H1 (cell line): ENCODE measurements around the gene ADRA2A. TPM values are rescaled to one million over a fixed set of nuclear protein-coding genes. Genes with fewer than 3 reads are reported as not detected.

Source experiments
- CTCF ChIA-PET: fragments of 300-600 bp; sonication (Branson Sonifier 250); formaldehyde crosslinking; loops from one replicate; lab custom pipeline; 2021; ENCODE audit not compliant: partially characterized antibody; lab: Charles Lee
- POLR2A ChIA-PET: fragments of 300-600 bp; sonication (Branson Sonifier 250); formaldehyde crosslinking; loops from one replicate; lab custom pipeline; 2021; ENCODE audit warnings: inconsistent platforms; ENCODE audit not compliant: partially characterized antibody; lab: Charles Lee
- DNase-seq, 2 experiments: peaks; one replicate each; pipeline versions ENCODE4 v3.0.0 to v3.0.0-alpha.2; 2010 to 2022; ENCODE audit warnings: low spot score in 2 of 2, low read depth in 1 of 2, mixed read lengths in 1 of 2
- FAIRE-seq: peaks from 2 replicates; lab custom pipeline; 2011; peaks lifted over from hg19 to GRCh38; lab: Jason Lieb, UNC
- H2AFZ ChIP-seq: 2 replicates; pipeline ENCODE4 v1.8.1; 2012; ENCODE audit warnings: low read length, inconsistent platforms
- H2AK5ac ChIP-seq: 2 replicates; pipeline ENCODE4 v1.6.1; 2013; ENCODE audit warnings: low read depth, low read length
- H2BK120ac ChIP-seq: replicated peaks from 2 replicates; pipeline ENCODE3; 2013; ENCODE audit warnings: low read depth, low read length, inconsistent platforms
- H2BK12ac ChIP-seq: 2 replicates; pipeline ENCODE4 v1.6.1; 2013; ENCODE audit warnings: low read depth, low read length
- H2BK15ac ChIP-seq: 2 replicates; pipeline ENCODE4 v1.6.1; 2013; ENCODE audit warnings: low read length
- H2BK20ac ChIP-seq: 2 replicates; pipeline ENCODE4 v1.6.1; 2013; ENCODE audit warnings: low read length
- H2BK5ac ChIP-seq: 2 replicates; pipeline ENCODE4 v1.6.1; 2013; ENCODE audit warnings: low read depth, low read length
- H3K14ac ChIP-seq: 2 replicates; pipeline ENCODE4 v1.6.1; 2013; ENCODE audit warnings: inconsistent platforms; ENCODE audit not compliant: insufficient read length
- H3K18ac ChIP-seq: 2 replicates; pipeline ENCODE4 v1.6.1; 2013; ENCODE audit warnings: low read length; ENCODE audit errors: extremely low read depth
- H3K23ac ChIP-seq: 2 replicates; pipeline ENCODE4 v1.6.1; 2013; ENCODE audit warnings: inconsistent platforms; ENCODE audit not compliant: insufficient read length
- H3K23me2 ChIP-seq: 2 replicates; pipeline ENCODE4 v1.6.1; 2013; ENCODE audit warnings: low read depth, low read length
- H3K27ac ChIP-seq: 2 replicates; pipeline ENCODE4 v1.6.1; 2011; ENCODE audit warnings: low read depth, low read length, inconsistent platforms
- H3K27me3 ChIP-seq, 4 experiments: replicated peaks in 1 of 4; 1 replicate in 1 of 4; 2 replicates in 3 of 4; pipeline versions ENCODE4 v1.6.1 to v1.8.1; 2011 to 2013; ENCODE audit warnings: low read length in 3 of 4, mild to moderate bottlenecking in 3 of 4, inconsistent platforms in 2 of 4, mixed read lengths in 2 of 4, moderate library complexity in 1 of 4; ENCODE audit not compliant: control insufficient read depth in 3 of 4, insufficient read depth in 3 of 4; ENCODE audit errors: extremely low read depth in 1 of 4
- H3K36me3 ChIP-seq, 4 experiments: 2 replicates each; pipeline versions ENCODE4 v1.6.1 to v1.8.1; 2011 to 2013; ENCODE audit warnings: mild to moderate bottlenecking in 4 of 4, low read length in 3 of 4, moderate library complexity in 2 of 4, control low read depth in 1 of 4, inconsistent platforms in 1 of 4; ENCODE audit not compliant: insufficient read depth in 4 of 4, control insufficient read depth in 2 of 4
- H3K4ac ChIP-seq: replicated peaks from 2 replicates; pipeline ENCODE3; 2013; ENCODE audit warnings: low read length, low read depth, mixed read lengths, inconsistent platforms; ENCODE audit not compliant: insufficient read length
- H3K4me1 ChIP-seq, 4 experiments: replicated peaks in 1 of 4; 1 replicate in 1 of 4; 2 replicates in 3 of 4; pipeline versions ENCODE4 v1.6.1 to v1.8.1; 2011 to 2013; ENCODE audit warnings: low read length in 3 of 4, inconsistent platforms in 2 of 4, mixed read lengths in 1 of 4; ENCODE audit not compliant: insufficient read depth in 4 of 4, control insufficient read depth in 3 of 4
- H3K4me2 ChIP-seq, 2 experiments: 2 replicates each; pipeline versions ENCODE4 v1.6.1 to v1.8.1; 2011 to 2013; ENCODE audit warnings: low read depth in 2 of 2, low read length in 2 of 2, control low read depth in 1 of 2, inconsistent platforms in 1 of 2, mild to moderate bottlenecking in 1 of 2; ENCODE audit not compliant: insufficient read depth in 1 of 2
- H3K4me3 ChIP-seq, 4 experiments: fragments of 200-600, 300-600 bp in 1 of 4; sonication (generic), shearing (Covaris generic), sonication (Bioruptor Twin) in 1 of 4; 2 replicates each; pipeline versions ENCODE4 v1.5.1 to v1.8.1; 2011 to 2016; ENCODE audit warnings: low read length in 4 of 4, low read depth in 3 of 4, control low read depth in 2 of 4, inconsistent platforms in 2 of 4, mild to moderate bottlenecking in 2 of 4, mixed read lengths in 1 of 4, moderate library complexity in 1 of 4; ENCODE audit not compliant: insufficient read depth in 2 of 4; ENCODE audit errors: extremely low read depth in 1 of 4
- H3K56ac ChIP-seq: replicated peaks from 2 replicates; pipeline ENCODE3; 2013; ENCODE audit warnings: low read depth, mild to moderate bottlenecking, mixed read lengths, low read length, inconsistent platforms; ENCODE audit not compliant: insufficient read length
- H3K79me1 ChIP-seq: 2 replicates; pipeline ENCODE4 v1.6.1; 2013; ENCODE audit warnings: low read depth, low read length, control low read depth
- H3K79me2 ChIP-seq, 2 experiments: 2 replicates each; pipeline versions ENCODE4 v1.6.1 to v1.8.1; 2012 to 2013; ENCODE audit warnings: low read length in 2 of 2, mild to moderate bottlenecking in 2 of 2, inconsistent platforms in 1 of 2; ENCODE audit not compliant: insufficient read depth in 2 of 2, control insufficient read depth in 1 of 2
- H3K9ac ChIP-seq, 4 experiments: replicated peaks in 1 of 4; 1 replicate in 1 of 4; 2 replicates in 3 of 4; pipeline versions ENCODE4 v1.6.1 to v1.8.1; 2011 to 2013; ENCODE audit warnings: low read depth in 3 of 4, low read length in 3 of 4, control low read depth in 2 of 4, mild to moderate bottlenecking in 2 of 4, moderate library complexity in 2 of 4, inconsistent platforms in 1 of 4; ENCODE audit errors: extremely low read depth in 1 of 4
- H3K9me3 ChIP-seq, 2 experiments: 2 replicates each; pipeline versions ENCODE4 v1.6.1 to v1.8.1; 2012 to 2013; ENCODE audit warnings: mild to moderate bottlenecking in 2 of 2, moderate library complexity in 2 of 2, control low read depth in 1 of 2, inconsistent platforms in 1 of 2, low read depth in 1 of 2, low read length in 1 of 2, mixed read lengths in 1 of 2; ENCODE audit not compliant: insufficient read depth in 2 of 2
- H4K20me1 ChIP-seq, 2 experiments: replicated peaks in 1 of 2; 2 replicates each; pipeline versions ENCODE3 to v1.8.1; 2011 to 2013; ENCODE audit warnings: inconsistent platforms in 2 of 2, low read length in 2 of 2, mild to moderate bottlenecking in 1 of 2; ENCODE audit not compliant: insufficient read depth in 2 of 2, control insufficient read depth in 1 of 2
- H4K5ac ChIP-seq: 2 replicates; pipeline ENCODE4 v1.6.1; 2013; ENCODE audit warnings: low read length, low read depth, mixed read lengths, inconsistent platforms; ENCODE audit not compliant: insufficient read length
- H4K8ac ChIP-seq: 2 replicates; pipeline ENCODE4 v1.8.0; 2013; ENCODE audit warnings: mild to moderate bottlenecking, moderate library complexity, low read length, inconsistent platforms; ENCODE audit not compliant: insufficient read depth; ENCODE audit errors: extremely low read depth
- H4K91ac ChIP-seq: replicated peaks from 2 replicates; pipeline ENCODE3; 2013; ENCODE audit warnings: low read length, mixed read lengths, inconsistent platforms; ENCODE audit not compliant: insufficient read length
- BRCA1 ChIP-seq: IDR thresholded peaks from 2 replicates; pipeline ENCODE4 v1.6.1; 2012; ENCODE audit warnings: low read depth, low read length, improper control_type of control experiment
- CBX5 ChIP-seq: fragments of 300-800, 300-1000 bp; sonication (generic); IDR thresholded peaks from 2 replicates; pipeline ENCODE4 v1.7.1; 2016; ENCODE audit warnings: antibody characterized with exemption, low read length, low read depth
- HDAC2 ChIP-seq, 2 experiments: fragments of 300-600 bp in 1 of 2; sonication (generic) in 1 of 2; IDR thresholded peaks; 2 replicates each; pipeline ENCODE4 v1.6.1; 2011 to 2012; ENCODE audit warnings: low read depth in 2 of 2, low read length in 2 of 2, mild to moderate bottlenecking in 2 of 2, moderate library complexity in 2 of 2, borderline replicate concordance in 1 of 2, inconsistent platforms in 1 of 2
- PHF8 ChIP-seq: fragments of 200-600 bp; sonication (generic); conservative IDR thresholded peaks from 2 replicates; pipeline ENCODE4 v1.7.1; 2012; ENCODE audit warnings: low read depth, mild to moderate bottlenecking, inconsistent platforms, low read length, moderate library complexity
- SP1 ChIP-seq: IDR thresholded peaks from 2 replicates; pipeline ENCODE4 v1.6.1; 2011; ENCODE audit warnings: low read depth, low read length
- SP2 ChIP-seq: IDR thresholded peaks from 2 replicates; pipeline ENCODE4 v1.6.1; 2012; ENCODE audit warnings: mild to moderate bottlenecking, low read length, inconsistent platforms
- SP4 ChIP-seq: IDR thresholded peaks from 2 replicates; pipeline ENCODE4 v1.6.1; 2012; ENCODE audit warnings: low read length, inconsistent platforms
- SRF ChIP-seq: IDR thresholded peaks from 2 replicates; pipeline ENCODE4 v1.6.1; 2011; ENCODE audit warnings: mild to moderate bottlenecking, low read depth, low read length, moderate library complexity
- SUZ12 ChIP-seq: fragments of 200-600 bp; sonication (generic); IDR thresholded peaks from 2 replicates; pipeline ENCODE4 v1.6.1; 2012; ENCODE audit warnings: mild to moderate bottlenecking, inconsistent platforms, low read length, moderate library complexity, mixed read lengths
- TBP ChIP-seq: IDR thresholded peaks from 2 replicates; pipeline ENCODE4 v1.6.1; 2011; ENCODE audit warnings: low read depth, low read length, improper control_type of control experiment
- TCF12 ChIP-seq: IDR thresholded peaks from 2 replicates; pipeline ENCODE4 v1.6.1; 2011; ENCODE audit warnings: low read depth, mild to moderate bottlenecking, low read length
- YY1 ChIP-seq: IDR thresholded peaks from 2 replicates; pipeline ENCODE4 v1.6.1; 2011; ENCODE audit warnings: low read depth, mild to moderate bottlenecking, low read length
- WGBS, 2 experiments: shearing (Covaris generic) in 1 of 2; methylation state at CpG; one replicate each; pipeline versions ENCODE4 v1.1.6 to v1.1.7; 2013 to 2015; ENCODE audit warnings: low lambda C conversion rate in 2 of 2, mixed read lengths in 2 of 2, inconsistent platforms in 1 of 2, low coverage in 1 of 2, missing lambda C conversion rate in 1 of 2; ENCODE audit not compliant: insufficient replicate concordance in 2 of 2, insufficient coverage in 1 of 2, insufficient read length in 1 of 2; ENCODE audit errors: extremely low coverage in 1 of 2, missing lambda C conversion rate in 1 of 2; 5-methylcytosine and 5-hydroxymethylcytosine counted together
- polyA plus RNA-seq, 7 experiments: library from polyadenylated mRNA; depleted of rRNA in 3 of 7; stranded (reverse) in 5 of 7; unstranded in 2 of 7; fragments of >200 nt in 5 of 7; fragments of 200-250 nt in 2 of 7; gene quantifications; 1 replicate in 5 of 7; 2 replicates in 1 of 7; 4 replicates in 1 of 7; pipeline versions ENCODE4 v1.2.1 to v1.2.3, GENCODE V29; 2011 to 2013; ENCODE audit warnings: missing spikeins in 2 of 7, mixed read lengths in 2 of 7
- total RNA-seq: library from RNA; stranded (reverse); fragmentation: NEBNext Ultra II Directional; extraction: Animal tissue kit (Norgen Biotek cat#: 25700); gene quantifications from 2 replicates; pipeline ENCODE4 v1.2.1, GENCODE V29; 2021
- TF ChIP-seq, protein P1 (sequence below): IDR thresholded peaks from 2 replicates; pipeline ENCODE4 v1.6.1; 2012; ENCODE audit warnings: inconsistent platforms

Gene ADRA2A
- total and polyA plus RNA-seq, 2 of the 8 experiments (the other 6 are each of a cell fraction or from before 2014, with no cell fraction given): 5.9 to 6.2 TPM

DNA sequence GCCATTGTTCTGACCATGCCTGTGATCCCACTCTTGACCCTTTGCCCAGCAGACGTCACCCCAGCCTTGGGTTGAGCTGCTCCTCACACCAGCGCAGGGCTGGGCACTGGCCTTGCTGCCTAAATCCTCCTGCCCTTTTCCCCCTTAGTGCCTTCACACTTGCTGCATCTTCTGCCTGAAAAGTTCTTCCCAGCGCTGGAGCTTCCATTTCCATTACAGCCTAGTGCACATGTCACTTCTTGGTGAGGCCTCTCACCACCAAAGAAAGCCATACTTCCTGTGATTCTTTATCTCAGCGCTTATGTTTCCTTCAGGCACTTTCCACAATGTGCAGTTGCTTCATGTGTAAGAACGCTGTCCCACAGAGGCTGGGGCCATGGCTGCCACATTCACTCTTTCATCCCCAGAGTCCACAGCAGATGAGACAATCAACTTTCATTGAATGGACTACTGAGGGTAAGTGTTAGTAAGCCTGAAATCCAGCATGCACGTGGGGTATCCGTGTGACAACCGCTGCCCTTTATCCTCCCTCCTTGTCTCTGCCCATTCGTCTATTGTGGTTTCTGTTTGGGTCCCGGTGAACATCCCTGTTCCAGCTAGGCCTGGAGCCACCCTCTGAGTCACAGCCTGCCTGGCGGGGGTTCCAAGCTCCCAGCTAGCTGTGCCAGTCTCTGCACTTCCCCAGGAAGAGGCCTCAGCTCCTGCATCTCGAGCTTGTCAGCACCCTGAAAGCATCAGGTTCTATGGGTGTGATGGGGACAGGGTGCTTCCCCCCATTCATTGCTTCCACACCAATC lies 37.3 kb downstream of the ADRA2A start:
- Histone ChIP-seq H3K27ac (no peak overlapping the region), H3K23ac (no peak overlapping the region), H4K20me1 (no peaks in the 10 kb centered on the region), H2BK20ac (peak overlapping the region; percentile 48; the same call in 1 of the 2 replicates), H3K9me3 (no peaks in the 10 kb centered on the region), H2AK5ac (no peak overlapping the region), H4K5ac (no peak overlapping the region), H3K27me3 (no peaks in the 10 kb centered on the region), H2BK120ac (no peak overlapping the region), H3K79me1 (no peaks in the 10 kb centered on the region), H3K4me2 (no peak overlapping the region), H3K18ac (no peak overlapping the region; the same call in 1 of the 2 replicates), H3K14ac (no peak overlapping the region), H3K36me3 (no peaks in the 10 kb centered on the region), H4K8ac (peak overlapping the region; percentile 71; the same call in 1 of the 2 replicates), H3K56ac (no peak overlapping the region), H3K4me1 (no peaks in the 10 kb centered on the region), H4K91ac (no peak overlapping the region), H2BK12ac (no peak overlapping the region), H3K79me2 (no peaks in the 10 kb centered on the region), H2BK15ac (no peak overlapping the region), H3K4ac (no peak overlapping the region), H2BK5ac (no peak overlapping the region), H2AFZ (no peak overlapping the region), H3K4me3 (no peak overlapping the region), H3K23me2 (no peaks in the 10 kb centered on the region), H3K9ac (no peak overlapping the region)
- ChIA-PET POLR2A (no interaction called here), CTCF (interaction anchor here (0.6 to 1.0 kb wide), 2 partner anchors 15 to 122 kb away, joined by 3 read pairs; no protein-coding TSS in a partner anchor)
- TF ChIP-seq TCF12 (no peak), TBP (no peak), SRF (no peak), SUZ12 (no peak), HDAC2 (IDR thresholded peaks at IDR 0.05; ENCODE audit: borderline replicate concordance in 1 of 2, low read depth in 2 of 2, low read length in 2 of 2) (no peak), CBX5 (no peak), SP1 (no peak), YY1 (no peak), SP4 (no peak), BRCA1 (no peak), PHF8 (no peak), SP2 (no peak)
- TF ChIP-seq, protein P1, sequence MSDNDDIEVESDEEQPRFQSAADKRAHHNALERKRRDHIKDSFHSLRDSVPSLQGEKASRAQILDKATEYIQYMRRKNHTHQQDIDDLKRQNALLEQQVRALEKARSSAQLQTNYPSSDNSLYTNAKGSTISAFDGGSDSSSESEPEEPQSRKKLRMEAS: no peak
- DNase-seq: no peak
- 92% methylated on average over 12 of the region's 12 CpGs; no CpG with 5 or more reads in 1 of the 2 experiments for WGBS, 2 experiments
- FAIRE-seq: no peak
